Measurements from ENCODE around the gene ABTB2.

DNA sequence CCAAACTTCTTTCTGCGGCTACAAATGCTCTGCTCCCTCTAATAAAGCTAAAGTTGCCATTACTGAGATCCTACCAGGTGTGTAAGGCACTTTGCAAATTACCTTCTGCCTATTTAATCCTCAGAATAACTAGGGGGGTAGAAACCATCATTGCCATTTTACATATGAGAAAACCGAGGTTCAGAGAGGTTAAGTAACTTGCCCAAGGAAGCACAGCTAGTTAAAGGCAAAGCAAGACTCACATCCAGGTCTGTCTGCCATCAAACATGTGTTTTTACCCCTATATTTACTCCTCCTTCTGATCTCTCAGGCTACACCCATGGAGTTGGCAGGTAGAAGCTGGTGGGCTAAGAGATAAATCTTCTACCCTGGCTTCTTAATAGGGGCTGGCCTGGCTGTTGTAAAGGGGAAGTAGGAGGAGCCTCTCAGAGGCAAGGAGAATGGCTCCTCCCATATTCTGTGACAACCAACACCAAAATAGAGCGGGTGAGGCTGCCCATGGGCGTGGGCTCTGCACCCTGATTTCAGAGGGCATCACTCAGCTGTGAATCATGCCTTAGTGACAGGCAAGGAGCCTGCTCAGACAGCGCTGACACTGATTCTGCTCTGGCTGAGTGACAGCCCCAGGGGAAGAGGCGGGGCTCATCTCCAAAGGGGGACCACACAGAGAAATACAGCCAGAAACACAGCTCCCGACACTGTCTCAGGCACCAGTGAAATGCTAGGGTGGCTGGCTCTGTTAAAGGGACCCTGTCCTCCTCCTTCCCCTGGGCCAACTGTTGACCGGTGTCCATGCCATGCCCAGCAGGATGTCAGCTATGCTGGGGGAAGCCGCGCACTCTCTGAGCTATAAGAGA, 106.8 kb downstream of the ABTB2 start:
- TF ChIP-seq FOXM1 (IDR thresholded peaks at IDR 0.05; ENCODE audit: borderline replicate concordance) (no peak), HDGF (IDR thresholded peaks at IDR 0.05; ENCODE audit: borderline replicate concordance) (no peak), SP1 (IDR thresholded peaks at IDR 0.05) (no peak), ELF4 (IDR thresholded peaks at IDR 0.05) (no peak), BHLHE40 (IDR thresholded peaks at IDR 0.05; ENCODE audit: borderline replicate concordance) (no peak), TARDBP (IDR thresholded peaks at IDR 0.05) (no peak), LEF1 (IDR thresholded peaks at IDR 0.05; ENCODE audit: borderline replicate concordance) (no peak)

All from HEK293T (cell line).